K562 (cell line): ENCODE data around the gene ZNF488. TPM values are rescaled to one million over a fixed set of nuclear protein-coding genes. Genes with fewer than 3 reads are reported as not detected.

Experiments used
- ATAC-seq: fragments of 200-7000 bp; cut with Tn5 transposase; 3 replicates; pipeline ENCODE4 v1.9.1; 2020; ENCODE audit warnings: moderate library complexity
- BruUV-seq: library from RNA; stranded (reverse); fragments of 400-500 nt; replicated peaks from 2 replicates; lab custom pipeline; 2021; lab: Mats Ljungman, UMichigan
- CTCF ChIA-PET: fragments of 300-600 bp; formaldehyde crosslinking; extraction: SDS; loops from one replicate; lab custom pipeline; 2021; ENCODE audit warnings: low intra/inter-chr PET ratio; lab: Yijun Ruan, JAX
- POLR2A ChIA-PET: fragments of 300-600, 350-650 bp; sonication (Branson Sonifier 250); formaldehyde crosslinking; extraction: SDS; loops from one replicate; lab custom pipeline; 2021; ENCODE audit warnings: antibody characterized with exemption, inconsistent platforms; lab: Yijun Ruan, JAX
- DNase-seq, 4 experiments: peaks; one replicate each; pipeline versions ENCODE4 v3.0.0 to v3.0.0-alpha.2; 2011 to 2018; ENCODE audit warnings: low spot score in 3 of 4, mixed read lengths in 3 of 4; ENCODE audit errors: extremely low read depth in 1 of 4
- FAIRE-seq: peaks from 2 replicates; lab custom pipeline; 2011; peaks lifted over from hg19 to GRCh38; lab: Jason Lieb, UNC
- H2AFZ ChIP-seq: 2 replicates; pipeline ENCODE4 v1.6.0; 2011; ENCODE audit warnings: low read depth, low read length, control low read depth, inconsistent platforms
- H3K27ac ChIP-seq: fragments of 200-600 bp; 3 replicates; pipeline ENCODE4 v1.8.0; 2011; ENCODE audit warnings: low read depth, mild to moderate bottlenecking, control low read depth, inconsistent platforms, low read length, moderate library complexity, mixed read lengths; ENCODE audit errors: extremely low read depth
- H3K27me3 ChIP-seq, 2 experiments: fragments of 300-600 bp in 1 of 2; 2 replicates in 1 of 2; 3 replicates in 1 of 2; pipeline versions ENCODE4 v1.6.0 to v1.8.0; 2011; ENCODE audit warnings: inconsistent platforms in 2 of 2, low read length in 2 of 2, mild to moderate bottlenecking in 1 of 2, mixed read lengths in 1 of 2, moderate library complexity in 1 of 2; ENCODE audit not compliant: control insufficient read depth in 2 of 2, insufficient read depth in 2 of 2
- H3K36me3 ChIP-seq: fragments of 300-600 bp; 3 replicates; pipeline ENCODE4 v1.8.0; 2011; ENCODE audit warnings: mild to moderate bottlenecking, low read length, inconsistent platforms; ENCODE audit not compliant: control insufficient read depth, insufficient read depth
- H3K4me1 ChIP-seq, 2 experiments: fragments of 200-600 bp in 1 of 2; replicated peaks in 1 of 2; 2 replicates in 1 of 2; 3 replicates in 1 of 2; pipeline versions ENCODE4 v1.5.1 to v1.8.0; 2011; ENCODE audit warnings: inconsistent platforms in 2 of 2, low read length in 2 of 2, mild to moderate bottlenecking in 1 of 2, mixed read lengths in 1 of 2, moderate library complexity in 1 of 2; ENCODE audit not compliant: control insufficient read depth in 2 of 2, insufficient read depth in 2 of 2
- H3K4me2 ChIP-seq: 2 replicates; pipeline ENCODE4 v1.6.1; 2011; ENCODE audit warnings: low read length, control low read depth, inconsistent platforms, mixed read lengths; ENCODE audit not compliant: insufficient read depth
- H3K4me3 ChIP-seq: fragments of 200-600 bp; sonication (generic), shearing (Covaris generic); 2 replicates; pipeline ENCODE4 v1.5.1; 2016; ENCODE audit warnings: control low read depth, inconsistent platforms
- H3K79me2 ChIP-seq: fragments of 200-600 bp; 3 replicates; pipeline ENCODE4 v1.8.0; 2011; ENCODE audit warnings: low read length, inconsistent platforms; ENCODE audit not compliant: control insufficient read depth, insufficient read depth
- H3K9ac ChIP-seq, 2 experiments: 2 replicates each; pipeline versions ENCODE4 v1.6.0 to v1.6.1; 2011; ENCODE audit warnings: low read depth in 2 of 2, low read length in 2 of 2, control low read depth in 1 of 2, inconsistent platforms in 1 of 2, mild to moderate bottlenecking in 1 of 2, mixed read lengths in 1 of 2; ENCODE audit not compliant: insufficient read depth in 1 of 2
- H3K9me1 ChIP-seq: one replicate; pipeline ENCODE4 v1.6.0; 2011; ENCODE audit warnings: inconsistent platforms, mild to moderate bottlenecking, low read length, moderate library complexity; ENCODE audit not compliant: control insufficient read depth, insufficient read depth
- H3K9me3 ChIP-seq: replicated peaks from 2 replicates; pipeline ENCODE4 v1.5.1; 2011; ENCODE audit warnings: low read depth, low read length, inconsistent platforms; ENCODE audit not compliant: control insufficient read depth, insufficient read depth
- H4K20me1 ChIP-seq: replicated peaks from 2 replicates; pipeline ENCODE4 v1.6.1; 2011; ENCODE audit warnings: low read length, inconsistent platforms, mixed read lengths; ENCODE audit not compliant: control insufficient read depth, insufficient read depth
- BCLAF1 ChIP-seq, 2 experiments: fragments of 450-650 bp in 1 of 2; IDR thresholded peaks; 2 replicates each; pipeline ENCODE4 v1.6.1; 2011 to 2017; ENCODE audit warnings: low read depth in 2 of 2, antibody characterized with exemption in 1 of 2, borderline replicate concordance in 1 of 2, low read length in 1 of 2, mild to moderate bottlenecking in 1 of 2, mixed read lengths in 1 of 2; ENCODE audit not compliant: control insufficient read depth in 1 of 2
- CREB5 ChIP-seq: fragments of 250-450 bp; sonication (Bioruptor Pico); IDR thresholded peaks from 2 replicates; pipeline ENCODE4 v1.5.0; 2020; ENCODE audit warnings: mild to moderate bottlenecking
- CXXC5 ChIP-seq: fragments of 250-450 bp; sonication (Bioruptor Pico); IDR thresholded peaks from 2 replicates; pipeline ENCODE4 v1.8.0; 2022; ENCODE audit warnings: inconsistent platforms, mild to moderate bottlenecking, moderate library complexity
- DDX20 ChIP-seq: fragments of 450-650 bp; IDR thresholded peaks from 2 replicates; pipeline ENCODE4 v1.6.1; 2016; ENCODE audit warnings: missing genetic modification characterization, low read depth, mild to moderate bottlenecking, missing compliant biosample characterization, moderate library complexity
- HNRNPUL1 ChIP-seq: fragments of 200-400 bp; formaldehyde crosslinking; IDR thresholded peaks from 2 replicates; pipeline ENCODE4 v1.6.1; 2017; ENCODE audit warnings: low read length
- MYC ChIP-seq, 2 experiments: fragments of 250-450 bp in 1 of 2; sonication (Bioruptor Pico) in 1 of 2; IDR thresholded peaks; 2 replicates each; pipeline versions ENCODE4 v1.5.1 to v1.6.1; 2012 to 2021; ENCODE audit warnings: low read depth in 2 of 2, borderline replicate concordance in 1 of 2, improper control_type of control experiment in 1 of 2, low read length in 1 of 2, mild to moderate bottlenecking in 1 of 2, moderate library complexity in 1 of 2
- NR3C1 ChIP-seq: sonication (generic); formaldehyde crosslinking; IDR thresholded peaks from 2 replicates; pipeline ENCODE4 v1.8.1; 2022; ENCODE audit warnings: missing genetic modification reagents
- ZNF696 ChIP-seq: fragments of 250-450 bp; sonication (Bioruptor Pico); conservative IDR thresholded peaks from 2 replicates; pipeline ENCODE4 v1.4.0; 2020; ENCODE audit warnings: mild to moderate bottlenecking, moderate library complexity
- WGBS: fragments of 100-300 bp; shearing (Covaris generic); methylation state at CpG from one replicate; pipeline ENCODE4 v1.1.6; 2016; ENCODE audit warnings: low coverage, mixed read lengths; ENCODE audit not compliant: insufficient coverage; ENCODE audit errors: missing lambda C conversion rate; 5-methylcytosine and 5-hydroxymethylcytosine counted together
- in situ Hi-C: fragments of 300-500 bp; cut with MboI; formaldehyde crosslinking; loops from 4 replicates; pipeline ENCODE4 v1.15.0; 2018; ENCODE audit warnings: inconsistent platforms, mixed read lengths
- intact Hi-C: fragments of 100-400 bp; cut with micrococcal nuclease; formaldehyde crosslinking; loops from 2 replicates; pipeline ENCODE4 v1.14.2; 2022
- polyA plus RNA-seq, 8 experiments: library from polyadenylated mRNA; depleted of rRNA in 4 of 8; stranded (reverse) in 5 of 8; unstranded in 3 of 8; fragments of >200 nt; fragmentation: Nextera tagmentation in 2 of 8; fragmentation: Illumina TruSeq in 1 of 8; extraction: Ambion mirVana in 2 of 8; extraction: Trizol in 1 of 8; gene quantifications; 2 replicates each; pipeline versions ENCODE4 v1.2.1 to v1.2.3, GENCODE V29; 2011 to 2014; ENCODE audit warnings: inconsistent platforms in 1 of 8, missing spikeins in 1 of 8
- total RNA-seq, 7 experiments: library from RNA; depleted of rRNA in 6 of 7; stranded (reverse); fragments of >200 nt in 6 of 7; fragmentation: Illumina TruSeq in 2 of 7; extraction: Trizol in 2 of 7; gene quantifications; 2 replicates each; pipeline versions ENCODE4 v1.2.1 to v1.2.3, GENCODE V29; 2011 to 2021; ENCODE audit warnings: low replicate concordance in 1 of 7
- TF ChIP-seq, protein P1 (sequence below): fragments of 250-450 bp; sonication (Bioruptor Pico); IDR thresholded peaks from 2 replicates; pipeline ENCODE4 v1.5.0; 2022; ENCODE audit warnings: mild to moderate bottlenecking
- TF ChIP-seq, protein P2 (sequence below): sonication (generic); formaldehyde crosslinking; IDR thresholded peaks from 2 replicates; pipeline ENCODE4 v1.8.1; 2023; ENCODE audit warnings: mild to moderate bottlenecking, missing genetic modification reagents

ZNF488 gene
- total and polyA plus RNA-seq, 9 of the 15 experiments (the other 6 are each of a cell fraction or from before 2014, with no cell fraction given), result 0.03 to 0.09 (median 0.05) TPM; not detected in 3

DNA sequence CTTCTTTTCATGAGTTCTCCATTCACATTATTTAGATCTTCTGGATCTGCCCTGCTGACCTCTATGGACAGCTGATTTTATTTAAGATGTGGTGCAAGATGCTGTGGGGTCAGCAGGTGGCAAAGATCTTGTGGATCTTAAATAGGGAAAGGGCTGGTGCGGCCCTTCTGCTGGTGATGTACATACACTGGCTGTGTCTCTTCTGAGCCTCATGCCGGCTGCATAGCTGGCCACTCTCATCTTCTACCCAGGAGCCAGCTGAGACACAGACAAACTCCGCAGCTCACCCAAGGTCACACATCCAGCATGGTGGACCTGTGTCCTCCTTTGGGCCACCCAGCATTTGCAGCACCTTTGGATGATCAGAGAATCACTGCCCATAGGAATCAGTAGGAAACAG lies 26.2 kb downstream of the ZNF488 start:
- intact Hi-C loops (no loop called here), in situ Hi-C loops (no loop called here)
- no peak for ATAC-seq
- no peaks in the 10 kb centered on the region for H3K36me3 ChIP-seq
- H4K20me1 ChIP-seq, result peaks cover 9% of the 10 kb centered on the region; the same call in 1 of the 2 replicates
- ChIA-PET POLR2A (interaction anchor here (1.3 kb wide), 1 partner anchor 11 kb away, joined by 5 read pairs; no protein-coding TSS in a partner anchor), CTCF (no interaction called here)
- no TSS peak for BruUV-seq
- FAIRE-seq, result no peak
- peaks cover 9 to 41% of the 10 kb centered on the region in 2 experiments for H3K27me3 ChIP-seq
- no peak overlapping the region for H3K9ac ChIP-seq
- H3K4me3 ChIP-seq, result no peak overlapping the region
- no peak for DNase-seq
- 5% methylated on average over 3 of the region's 3 CpGs for WGBS
- no peak overlapping the region for H3K4me2 ChIP-seq
- H2AFZ ChIP-seq, result no peak overlapping the region
- peaks cover 0 to 3% of the 10 kb centered on the region in 2 experiments; a peak in 1 of 5 replicates for H3K4me1 ChIP-seq
- no peaks in the 10 kb centered on the region for H3K79me2 ChIP-seq
- H3K9me1 ChIP-seq, result no peaks in the 10 kb centered on the region
- H3K9me3 ChIP-seq, result no peaks in the 10 kb centered on the region
- TF ChIP-seq CREB5 (no peak), DDX20 (tag) (no peak), MYC (IDR thresholded peaks at IDR 0.05; ENCODE audit: low read depth, low read length) (no peak), MYC (CRISPR knock-in tag; IDR thresholded peaks at IDR 0.05; ENCODE audit: borderline replicate concordance, low read depth) (no peak), CXXC5 (CRISPR knock-in tag) (no peak), NR3C1 (no peak), HNRNPUL1 (no peak), BCLAF1 (IDR thresholded peaks at IDR 0.05; ENCODE audit: borderline replicate concordance in 1 of 2, control insufficient read depth in 1 of 2, low read depth in 2 of 2, low read length in 1 of 2) (no peak), ZNF696 (no peak)
- TF ChIP-seq, protein P1, sequence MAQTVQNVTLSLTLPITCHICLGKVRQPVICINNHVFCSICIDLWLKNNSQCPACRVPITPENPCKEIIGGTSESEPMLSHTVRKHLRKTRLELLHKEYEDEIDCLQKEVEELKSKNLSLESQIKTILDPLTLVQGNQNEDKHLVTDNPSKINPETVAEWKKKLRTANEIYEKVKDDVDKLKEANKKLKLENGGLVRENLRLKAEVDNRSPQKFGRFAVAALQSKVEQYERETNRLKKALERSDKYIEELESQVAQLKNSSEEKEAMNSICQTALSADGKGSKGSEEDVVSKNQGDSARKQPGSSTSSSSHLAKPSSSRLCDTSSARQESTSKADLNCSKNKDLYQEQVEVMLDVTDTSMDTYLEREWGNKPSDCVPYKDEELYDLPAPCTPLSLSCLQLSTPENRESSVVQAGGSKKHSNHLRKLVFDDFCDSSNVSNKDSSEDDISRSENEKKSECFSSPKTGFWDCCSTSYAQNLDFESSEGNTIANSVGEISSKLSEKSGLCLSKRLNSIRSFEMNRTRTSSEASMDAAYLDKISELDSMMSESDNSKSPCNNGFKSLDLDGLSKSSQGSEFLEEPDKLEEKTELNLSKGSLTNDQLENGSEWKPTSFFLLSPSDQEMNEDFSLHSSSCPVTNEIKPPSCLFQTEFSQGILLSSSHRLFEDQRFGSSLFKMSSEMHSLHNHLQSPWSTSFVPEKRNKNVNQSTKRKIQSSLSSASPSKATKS, result no peak
- TF ChIP-seq, protein P2, sequence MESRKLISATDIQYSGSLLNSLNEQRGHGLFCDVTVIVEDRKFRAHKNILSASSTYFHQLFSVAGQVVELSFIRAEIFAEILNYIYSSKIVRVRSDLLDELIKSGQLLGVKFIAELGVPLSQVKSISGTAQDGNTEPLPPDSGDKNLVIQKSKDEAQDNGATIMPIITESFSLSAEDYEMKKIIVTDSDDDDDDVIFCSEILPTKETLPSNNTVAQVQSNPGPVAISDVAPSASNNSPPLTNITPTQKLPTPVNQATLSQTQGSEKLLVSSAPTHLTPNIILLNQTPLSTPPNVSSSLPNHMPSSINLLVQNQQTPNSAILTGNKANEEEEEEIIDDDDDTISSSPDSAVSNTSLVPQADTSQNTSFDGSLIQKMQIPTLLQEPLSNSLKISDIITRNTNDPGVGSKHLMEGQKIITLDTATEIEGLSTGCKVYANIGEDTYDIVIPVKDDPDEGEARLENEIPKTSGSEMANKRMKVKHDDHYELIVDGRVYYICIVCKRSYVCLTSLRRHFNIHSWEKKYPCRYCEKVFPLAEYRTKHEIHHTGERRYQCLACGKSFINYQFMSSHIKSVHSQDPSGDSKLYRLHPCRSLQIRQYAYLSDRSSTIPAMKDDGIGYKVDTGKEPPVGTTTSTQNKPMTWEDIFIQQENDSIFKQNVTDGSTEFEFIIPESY (CRISPR knock-in tag), result no peak
- no peak overlapping the region for H3K27ac ChIP-seq
